Left colon (tissue), 2 donors: ENCODE results near the gene IKBKE. TPM values are rescaled to one million over a fixed set of nuclear protein-coding genes. Genes with fewer than 3 reads are reported as not detected.

ENCODE experiments used
- ATAC-seq: fragments of 200-7000 bp; cut with Tn5 transposase; one replicate; pipeline ENCODE4 v1.9.1; 2020; ENCODE audit warnings: mild to moderate bottlenecking, moderate library complexity
- DNase-seq, 2 donors: peaks; one replicate each; pipeline ENCODE4 v3.0.0-alpha.2; 2020
- intact Hi-C, 2 donors: fragments of 100-400 bp; cut with DNase I in 1 of 2; cut with micrococcal nuclease in 1 of 2; formaldehyde crosslinking; loops; one replicate each; pipeline versions ENCODE4 v1.11.2 to v1.14.0; 2022; cut with DNase I, micrococcal nuclease
- total RNA-seq, 2 donors: library from RNA; stranded (reverse); fragmentation: NEBNext Ultra II Directional; extraction: Animal tissue kit (Norgen Biotek cat#: 25700); gene quantifications; one replicate each; pipeline ENCODE4 v1.2.1, GENCODE V29; 2021
- donor health status: DM: no; HTN: no; CAD: no.
- donor health status: DM: yes; HTN: yes; CAD: no.

The IKBKE gene
- total RNA-seq, 2 donors from 2014 or later, result 18.2 to 19.8 TPM

GRCh38 chr1:206504363-206504713, 34.1 kb downstream of the IKBKE start:
- DNase-seq, result no peak
- no peak for ATAC-seq
- intact Hi-C loops, result no loop called here

DNA sequence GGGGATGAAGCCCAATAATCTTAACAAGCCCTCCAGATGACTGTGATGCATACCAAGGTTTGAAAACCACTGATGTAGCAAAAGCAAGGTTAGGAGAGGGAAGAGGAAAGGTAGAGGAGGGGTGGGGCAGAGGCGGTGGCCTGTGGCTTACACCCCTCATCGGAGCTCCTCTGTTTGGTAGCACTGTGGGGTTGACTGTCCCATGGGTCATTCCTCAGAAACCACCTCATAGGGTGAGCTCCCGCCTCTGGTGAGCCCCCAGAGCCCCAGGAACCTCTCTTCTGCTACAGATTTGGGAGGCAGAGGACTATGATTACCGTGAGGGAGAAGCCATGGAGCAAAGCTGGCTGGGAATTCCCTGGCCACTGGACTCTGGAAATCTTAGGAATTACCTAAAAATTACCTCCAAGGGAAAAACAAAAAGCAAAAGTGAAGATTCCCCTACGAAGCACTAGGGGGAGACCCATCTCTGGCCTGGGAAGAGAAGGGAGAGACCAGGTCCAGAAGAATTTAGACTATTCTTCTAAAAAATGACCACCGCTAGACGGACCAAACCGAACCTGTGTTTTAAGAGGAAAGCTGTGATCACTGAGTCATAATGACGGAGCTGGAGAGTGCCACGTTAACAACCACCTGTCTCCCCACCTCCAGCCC, 35.6 kb downstream of the IKBKE start:
- intact Hi-C loops, result no loop called here
- DNase-seq (no peak), ATAC-seq (no peak)

DNA sequence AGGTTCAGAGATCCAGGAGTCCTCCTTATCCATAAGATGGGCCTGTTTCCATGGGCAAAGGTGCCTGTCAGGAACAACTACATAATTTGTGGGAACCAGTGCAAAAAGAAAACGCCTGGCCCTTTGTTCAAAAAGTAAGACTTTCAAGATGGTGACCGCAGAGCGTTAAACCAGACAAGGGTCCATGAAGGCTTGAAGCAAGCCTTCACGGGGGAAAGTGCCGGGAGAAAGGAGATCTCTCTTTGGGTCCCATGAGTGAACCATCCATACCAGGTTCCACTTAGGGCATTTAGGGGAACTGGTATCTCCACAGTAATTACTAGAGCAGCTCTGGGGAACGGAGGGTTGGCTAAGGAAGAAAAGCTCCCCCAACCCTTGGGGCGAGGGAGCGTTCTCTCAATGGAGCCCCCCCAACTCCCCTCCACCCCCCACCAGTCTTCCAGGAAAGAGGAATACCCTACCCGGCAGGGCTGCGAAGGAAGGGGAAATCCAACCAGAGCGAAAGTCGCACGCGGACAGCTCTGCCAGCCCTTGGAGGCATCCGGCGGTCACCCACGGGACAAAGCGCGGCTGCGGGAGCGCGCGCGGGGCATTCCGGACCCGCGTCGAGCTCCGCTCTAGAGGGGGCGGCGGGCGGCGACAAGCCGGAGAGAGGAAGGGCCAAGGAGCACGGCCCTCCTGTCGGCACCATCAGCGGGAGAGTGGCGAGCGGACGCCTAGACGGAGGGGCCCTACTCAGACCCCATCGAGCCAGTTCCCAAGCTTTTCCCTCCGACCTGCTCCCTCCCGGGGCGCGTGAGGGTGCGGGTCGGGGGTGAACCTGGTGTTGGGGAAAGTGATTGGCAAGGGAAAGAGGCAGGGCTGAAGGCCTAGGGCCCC, 36.4 kb downstream of the IKBKE start:
- intact Hi-C loops, result no loop called here
- DNase-seq, result peak in 1 of 2 donors; percentile 38

GRCh38 chr1:206507284-206508129, 37.2 kb downstream of the IKBKE start, which contains the start of gene RASSF5:
Gene RASSF5, plus strand, starts transcription at chr1:206507531. Its CDS starts 72 bp downstream, at chr1:206507603.
- peak; percentile 76 to 87 for DNase-seq
- intact Hi-C loops, result no loop called here
- peak; percentile 89 for ATAC-seq

More for the DNA sequence above, 36.4 kb downstream of the IKBKE start:
- peak; percentile 43 for ATAC-seq

- peak; percentile 18 for ATAC-seq
- intact Hi-C loops, result no loop called here
- DNase-seq, result no peak
Observed at GRCh38 chr1:206508130-206508889, 38.0 kb downstream of the IKBKE start.

DNA sequence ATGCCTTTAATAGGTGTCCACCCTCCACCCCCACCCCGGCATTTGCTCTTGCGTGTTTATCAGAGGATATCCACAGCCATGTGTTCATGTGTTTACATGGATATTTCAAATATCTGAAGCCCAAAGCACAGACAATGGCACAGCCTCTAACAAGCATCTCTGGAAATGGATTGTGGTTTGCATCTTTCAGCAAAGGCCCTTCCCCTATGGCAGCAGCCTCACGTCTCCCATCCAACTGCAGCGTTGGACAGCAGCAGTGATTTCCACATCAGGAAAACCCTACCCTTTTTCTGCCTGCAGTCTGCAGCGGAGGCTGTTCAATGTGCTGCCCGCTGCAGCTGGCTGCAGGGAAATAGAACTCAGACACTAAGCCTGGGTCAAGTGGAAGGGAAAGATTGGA, 38.7 kb downstream of the IKBKE start:
- intact Hi-C loops, result no loop called here
- ATAC-seq, result no peak

DNA sequence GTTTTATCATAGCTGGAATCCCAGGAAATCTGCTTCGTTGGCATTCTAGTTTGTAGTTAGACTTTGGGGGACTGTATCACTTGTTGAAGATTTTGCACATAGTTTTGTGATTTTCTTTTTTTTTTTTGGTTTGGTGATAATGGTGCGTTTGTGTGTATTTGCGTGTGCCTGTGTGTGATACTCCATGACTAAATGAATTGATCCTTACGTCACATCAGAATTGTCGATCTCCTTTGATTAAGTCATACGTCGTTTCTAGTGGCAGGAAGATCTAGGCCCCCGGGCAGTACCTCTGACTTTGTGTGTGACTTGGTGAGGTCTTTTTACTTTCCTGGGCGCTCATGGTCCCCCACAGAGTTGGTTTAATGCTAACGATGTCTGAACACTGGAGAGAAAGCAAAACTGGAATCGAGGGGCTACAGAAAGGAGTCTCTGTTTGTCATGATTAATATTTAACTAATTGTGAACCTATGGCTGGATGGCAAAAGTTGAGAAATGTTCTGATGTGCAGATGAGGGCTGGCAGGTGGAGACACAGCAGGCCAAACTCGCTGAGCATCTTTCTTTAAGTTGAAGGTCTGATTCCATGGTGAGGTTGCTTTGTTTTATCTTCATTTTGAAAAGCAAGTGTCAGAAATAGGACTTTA, 39.5 kb downstream of the IKBKE start:
- DNase-seq (no peak), ATAC-seq (no peak)
- intact Hi-C loops, result no loop called here

More for the DNA sequence above, 38.7 kb downstream of the IKBKE start:
- DNase-seq, result no peak

GRCh38 chr1:206510371-206510770, 40.1 kb downstream of the IKBKE start:
- ATAC-seq (no peak), DNase-seq (no peak)
- intact Hi-C loops, result no loop called here

GRCh38 chr1:206511362-206512057, 41.2 kb downstream of the IKBKE start:
- DNase-seq, result no peak
- intact Hi-C loops, result no loop called here
- no peak for ATAC-seq

GRCh38 chr1:206512058-206512850, 42.0 kb downstream of the IKBKE start:
- DNase-seq, result no peak
- no peak for ATAC-seq
- intact Hi-C loops, result no loop called here

- no peak for DNase-seq
- ATAC-seq, result no peak
Observed at GRCh38 chr1:206512851-206513180, 42.5 kb downstream of the IKBKE start.

GRCh38 chr1:206513312-206514111, 43.2 kb downstream of the IKBKE start:
- no peak for ATAC-seq
- intact Hi-C loops, result no loop called here

More at GRCh38 chr1:206512851-206513180, 42.5 kb downstream of the IKBKE start:
- intact Hi-C loops, result no loop called here

GRCh38 chr1:206514813-206515387, 44.6 kb downstream of the IKBKE start:
- no peak for ATAC-seq
- DNase-seq, result no peak
- intact Hi-C loops, result no loop called here

More at GRCh38 chr1:206513312-206514111, 43.2 kb downstream of the IKBKE start:
- DNase-seq, result peak; percentile 19 to 43

DNA sequence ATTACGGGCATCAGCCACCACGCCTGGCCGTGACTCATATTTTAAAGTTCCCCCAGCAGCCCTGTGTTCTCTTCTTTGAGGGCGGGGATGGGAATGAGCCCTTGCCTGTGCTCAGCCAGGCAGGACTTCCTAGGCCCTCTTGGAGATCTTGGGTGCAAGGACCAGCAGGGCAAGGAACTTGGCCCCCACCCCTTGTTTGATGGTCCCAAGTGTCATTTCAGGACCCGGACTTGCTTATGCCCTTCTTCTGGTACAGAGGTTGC, 46.4 kb downstream of the IKBKE start:
- DNase-seq, result no peak
- intact Hi-C loops, result no loop called here
- ATAC-seq, result no peak

GRCh38 chr1:206517784-206518183, 47.5 kb downstream of the IKBKE start:
- ATAC-seq (no peak), DNase-seq (no peak)
- intact Hi-C loops, result no loop called here

DNA sequence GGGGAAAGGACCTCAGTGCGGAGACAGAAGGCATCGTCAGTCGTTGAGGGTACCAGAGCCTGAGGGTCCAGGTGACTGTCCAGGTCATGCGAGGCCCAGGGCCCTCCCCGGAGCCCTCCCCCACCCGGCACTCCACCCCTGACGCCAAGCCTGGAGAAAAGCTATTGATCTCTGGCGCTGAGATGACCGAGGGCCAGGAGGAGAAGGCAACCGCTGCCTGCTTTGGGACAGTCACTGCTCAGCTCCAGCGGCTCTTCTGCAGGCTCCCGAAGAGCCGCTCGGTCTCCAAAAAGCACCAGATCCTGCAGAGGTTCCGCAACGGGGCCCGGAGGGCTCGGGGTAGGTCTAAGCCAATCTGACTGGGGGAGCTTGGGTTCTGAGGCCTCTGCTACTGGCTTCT, 47.9 kb downstream of the IKBKE start:
- DNase-seq, result no peak
- intact Hi-C loops, result no loop called here
- no peak for ATAC-seq
